ENCODE measurements around the gene CYP17A1.

The CYP17A1 gene

GRCh38 chr10:102804382-102805055 is 32.7 kb downstream of the CYP17A1 start:
- no peak for DNase-seq (ENCODE audit: low spot score)

- DNase-seq (ENCODE audit: low spot score): no peak
Observed at GRCh38 chr10:102802920-102803534, 34.2 kb downstream of the CYP17A1 start.

- no peak for DNase-seq (ENCODE audit: low spot score)
Observed at GRCh38 chr10:102801978-102802377, 35.2 kb downstream of the CYP17A1 start.

GRCh38 chr10:102801496-102801895 is 35.7 kb downstream of the CYP17A1 start:
- no peak for DNase-seq (ENCODE audit: low spot score)

GRCh38 chr10:102800611-102801335 is 36.4 kb downstream of the CYP17A1 start:
- no peak for DNase-seq (ENCODE audit: low spot score)

GRCh38 chr10:102799691-102800471 is 37.3 kb downstream of the CYP17A1 start:
- no peak for DNase-seq (ENCODE audit: low spot score)

GRCh38 chr10:102796407-102797176 is 40.6 kb downstream of the CYP17A1 start:
- DNase-seq (ENCODE audit: low spot score): peak; percentile 81

- DNase-seq (ENCODE audit: low spot score): no peak
Observed at GRCh38 chr10:102795453-102796406, 41.5 kb downstream of the CYP17A1 start.

GRCh38 chr10:102791754-102792395 is 45.3 kb downstream of the CYP17A1 start:
- DNase-seq (ENCODE audit: low spot score): no peak

- no peak for DNase-seq (ENCODE audit: low spot score)
Observed at GRCh38 chr10:102785818-102786217, 51.4 kb downstream of the CYP17A1 start.

- no peak for DNase-seq (ENCODE audit: low spot score)
Observed at GRCh38 chr10:102783568-102783967, 53.6 kb downstream of the CYP17A1 start.

GRCh38 chr10:102782673-102783551 is 54.3 kb downstream of the CYP17A1 start:
- DNase-seq (ENCODE audit: low spot score): no peak

GRCh38 chr10:102781921-102782557 is 55.2 kb downstream of the CYP17A1 start:
- no peak for DNase-seq (ENCODE audit: low spot score)

- DNase-seq (ENCODE audit: low spot score): no peak
Observed at GRCh38 chr10:102781090-102781920, 55.9 kb downstream of the CYP17A1 start.
